ENCODE data around the gene POMC.

DNA sequence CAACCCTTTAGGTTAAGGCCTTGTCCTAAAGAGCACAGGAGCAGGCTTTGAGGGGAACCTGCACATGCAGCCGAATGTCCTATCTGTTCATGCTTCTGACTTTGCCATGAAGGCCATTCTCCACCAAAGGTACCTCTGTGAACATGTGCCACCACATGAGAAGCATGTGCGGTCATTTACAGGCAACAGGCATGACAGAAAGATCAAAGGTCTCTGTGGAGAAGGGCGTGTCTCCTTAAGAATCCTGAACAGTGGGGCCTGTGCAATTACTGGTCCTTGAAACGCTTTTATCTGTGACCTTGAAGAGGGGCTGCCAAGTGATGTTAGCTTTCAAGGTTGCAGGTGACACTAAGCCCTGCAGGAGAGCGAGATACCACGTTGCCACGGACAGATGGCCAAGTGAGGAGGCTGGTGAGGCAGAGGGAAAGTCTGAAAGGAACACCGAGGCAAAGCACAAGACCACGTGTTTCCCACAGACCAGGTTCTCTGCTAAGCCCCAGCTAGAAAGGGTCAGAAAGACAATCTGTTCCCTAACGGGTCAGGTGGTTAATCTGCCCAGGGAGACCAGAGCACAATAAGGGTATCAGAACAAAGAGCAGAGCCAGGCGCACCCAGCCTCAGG, 19.5 kb upstream of the POMC start:
- TF ChIP-seq, protein P1, sequence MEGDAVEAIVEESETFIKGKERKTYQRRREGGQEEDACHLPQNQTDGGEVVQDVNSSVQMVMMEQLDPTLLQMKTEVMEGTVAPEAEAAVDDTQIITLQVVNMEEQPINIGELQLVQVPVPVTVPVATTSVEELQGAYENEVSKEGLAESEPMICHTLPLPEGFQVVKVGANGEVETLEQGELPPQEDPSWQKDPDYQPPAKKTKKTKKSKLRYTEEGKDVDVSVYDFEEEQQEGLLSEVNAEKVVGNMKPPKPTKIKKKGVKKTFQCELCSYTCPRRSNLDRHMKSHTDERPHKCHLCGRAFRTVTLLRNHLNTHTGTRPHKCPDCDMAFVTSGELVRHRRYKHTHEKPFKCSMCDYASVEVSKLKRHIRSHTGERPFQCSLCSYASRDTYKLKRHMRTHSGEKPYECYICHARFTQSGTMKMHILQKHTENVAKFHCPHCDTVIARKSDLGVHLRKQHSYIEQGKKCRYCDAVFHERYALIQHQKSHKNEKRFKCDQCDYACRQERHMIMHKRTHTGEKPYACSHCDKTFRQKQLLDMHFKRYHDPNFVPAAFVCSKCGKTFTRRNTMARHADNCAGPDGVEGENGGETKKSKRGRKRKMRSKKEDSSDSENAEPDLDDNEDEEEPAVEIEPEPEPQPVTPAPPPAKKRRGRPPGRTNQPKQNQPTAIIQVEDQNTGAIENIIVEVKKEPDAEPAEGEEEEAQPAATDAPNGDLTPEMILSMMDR (conservative IDR thresholded peaks at IDR 0.05): no peak
- TF ChIP-seq ZFX (IDR thresholded peaks at IDR 0.05): no peak

Data from C4-2B (cell line).